ENCODE results near the gene PWP1. TPM values are rescaled to one million over a fixed set of nuclear protein-coding genes. Genes with fewer than 3 reads are reported as not detected.
A peak's percentile ranks its signal among the peaks of the same experiment; 100 is the strongest.

PWP1 gene
- total RNA-seq, 2 donors from 2014 or later: 35.7 to 37.8 TPM

DNA sequence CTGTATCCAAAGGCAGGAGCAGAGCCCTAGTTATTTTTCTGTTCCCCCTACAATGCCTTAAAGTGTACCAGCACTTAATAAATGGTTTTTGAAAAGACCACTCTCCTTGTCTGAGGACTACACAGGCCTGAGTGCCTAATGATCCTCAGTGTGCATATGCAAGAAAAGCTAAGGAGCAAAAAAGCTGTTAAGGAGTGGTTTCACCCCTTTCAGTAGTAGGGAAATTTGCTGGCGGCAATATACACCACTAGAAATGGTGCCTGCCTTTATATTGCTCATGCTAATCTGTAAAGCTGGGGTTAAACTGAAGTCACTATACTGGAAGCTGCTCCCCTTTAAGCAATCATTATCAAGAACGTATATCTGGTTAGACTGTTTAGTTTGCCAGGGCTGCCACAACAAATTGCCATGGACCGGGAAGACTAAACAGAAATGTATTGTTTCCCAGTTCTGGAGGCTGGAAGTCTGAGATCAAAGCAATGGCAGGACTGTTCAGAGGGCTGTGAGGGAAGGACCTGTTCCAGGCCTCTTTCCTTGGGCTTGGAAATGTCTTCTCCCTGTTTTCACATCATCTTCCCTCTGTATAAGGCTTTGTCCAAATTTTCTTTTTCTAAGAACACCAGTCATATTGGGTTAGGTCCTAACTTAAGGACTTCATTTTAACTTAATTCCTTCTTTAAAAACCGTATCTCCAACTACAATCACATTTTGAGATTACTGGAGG is 45.2 kb downstream of the PWP1 start:
- no peak overlapping the region for H3K27ac Mint-ChIP-seq
- Histone ChIP-seq H3K36me3 (ENCODE audit: control insufficient read depth, insufficient read depth, low read length) (peaks cover 29% of the 10 kb centered on the region), H3K9me3 (ENCODE audit: control insufficient read depth, low read length) (no peaks in the 10 kb centered on the region), H3K27me3 (ENCODE audit: control insufficient read depth, insufficient read depth, low read length, poor library complexity, severe bottlenecking) (no peaks in the 10 kb centered on the region), H3K9ac (ENCODE audit: extremely low read depth, low read length, poor library complexity, severe bottlenecking) (no peak overlapping the region), H3K4me3 (ENCODE audit: low read length) (no peak overlapping the region), H3K4me1 (ENCODE audit: control insufficient read depth, insufficient read depth, low read length) (no peaks in the 10 kb centered on the region), H3K27ac (ENCODE audit: low read depth, low read length) (no peak overlapping the region)
- H3K27me3 Mint-ChIP-seq (ENCODE audit: insufficient read depth): peaks cover 2% of the 10 kb centered on the region
- no peak overlapping the region for H3K4me3 Mint-ChIP-seq
- no peak for DNase-seq
- peaks cover 5% of the 10 kb centered on the region for H3K9me3 Mint-ChIP-seq
- peaks cover 22% of the 10 kb centered on the region for H3K36me3 Mint-ChIP-seq (ENCODE audit: low read depth)
- 83 to 94% methylated on average over 3 to 4 of the region's 4 CpGs for WGBS, 2 experiments (ENCODE audit: insufficient coverage in 1 of 2, insufficient read length in 1 of 2)
- peaks cover 5% of the 10 kb centered on the region for H3K4me1 Mint-ChIP-seq
- TF ChIP-seq, protein P1, sequence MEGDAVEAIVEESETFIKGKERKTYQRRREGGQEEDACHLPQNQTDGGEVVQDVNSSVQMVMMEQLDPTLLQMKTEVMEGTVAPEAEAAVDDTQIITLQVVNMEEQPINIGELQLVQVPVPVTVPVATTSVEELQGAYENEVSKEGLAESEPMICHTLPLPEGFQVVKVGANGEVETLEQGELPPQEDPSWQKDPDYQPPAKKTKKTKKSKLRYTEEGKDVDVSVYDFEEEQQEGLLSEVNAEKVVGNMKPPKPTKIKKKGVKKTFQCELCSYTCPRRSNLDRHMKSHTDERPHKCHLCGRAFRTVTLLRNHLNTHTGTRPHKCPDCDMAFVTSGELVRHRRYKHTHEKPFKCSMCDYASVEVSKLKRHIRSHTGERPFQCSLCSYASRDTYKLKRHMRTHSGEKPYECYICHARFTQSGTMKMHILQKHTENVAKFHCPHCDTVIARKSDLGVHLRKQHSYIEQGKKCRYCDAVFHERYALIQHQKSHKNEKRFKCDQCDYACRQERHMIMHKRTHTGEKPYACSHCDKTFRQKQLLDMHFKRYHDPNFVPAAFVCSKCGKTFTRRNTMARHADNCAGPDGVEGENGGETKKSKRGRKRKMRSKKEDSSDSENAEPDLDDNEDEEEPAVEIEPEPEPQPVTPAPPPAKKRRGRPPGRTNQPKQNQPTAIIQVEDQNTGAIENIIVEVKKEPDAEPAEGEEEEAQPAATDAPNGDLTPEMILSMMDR (conservative IDR thresholded peaks at IDR 0.05): no peak

DNA sequence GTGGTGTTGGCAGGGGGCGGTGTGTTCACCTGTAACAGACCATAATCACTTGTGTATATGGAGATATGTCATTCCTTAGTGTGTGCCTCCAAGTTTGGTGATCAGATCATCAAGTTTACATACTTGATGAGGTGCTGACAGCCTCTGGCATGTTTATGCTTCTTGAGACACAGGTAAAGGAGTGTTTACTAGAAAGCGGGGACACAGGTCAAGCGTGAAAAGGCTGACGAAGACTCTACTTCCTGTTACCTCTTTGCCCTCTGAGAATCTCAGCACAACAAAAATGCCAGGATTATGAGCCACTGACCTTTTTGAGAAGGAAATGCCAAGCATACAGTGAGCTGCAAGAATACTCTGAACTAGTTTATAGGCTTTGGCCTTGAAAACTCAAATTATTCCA is 45.8 kb downstream of the PWP1 start:
- Mint-ChIP-seq H3K9me3 (peaks cover 5% of the 10 kb centered on the region), H3K27ac (no peak overlapping the region), H3K4me3 (no peak overlapping the region), H3K27me3 (ENCODE audit: insufficient read depth) (peaks cover 2% of the 10 kb centered on the region), H3K36me3 (ENCODE audit: low read depth) (peaks cover 23% of the 10 kb centered on the region), H3K4me1 (peaks cover 5% of the 10 kb centered on the region)
- no peak overlapping the region for H3K9ac ChIP-seq (ENCODE audit: extremely low read depth, low read length, poor library complexity, severe bottlenecking)
- no peak for DNase-seq
- no peaks in the 10 kb centered on the region for H3K27me3 ChIP-seq (ENCODE audit: control insufficient read depth, insufficient read depth, low read length, poor library complexity, severe bottlenecking)
- H3K36me3 ChIP-seq (ENCODE audit: control insufficient read depth, insufficient read depth, low read length): peaks cover 34% of the 10 kb centered on the region
- H3K27ac ChIP-seq (ENCODE audit: low read depth, low read length): no peak overlapping the region
- H3K4me1 ChIP-seq (ENCODE audit: control insufficient read depth, insufficient read depth, low read length): no peaks in the 10 kb centered on the region
- H3K4me3 ChIP-seq (ENCODE audit: low read length): no peak overlapping the region
- TF ChIP-seq, protein P1 (conservative IDR thresholded peaks at IDR 0.05): no peak
- H3K9me3 ChIP-seq (ENCODE audit: control insufficient read depth, low read length): no peaks in the 10 kb centered on the region
- WGBS, 2 experiments (ENCODE audit: insufficient coverage in 1 of 2, insufficient read length in 1 of 2): 93 to 100% methylated on average over 3 to 4 of the region's 4 CpGs

DNA sequence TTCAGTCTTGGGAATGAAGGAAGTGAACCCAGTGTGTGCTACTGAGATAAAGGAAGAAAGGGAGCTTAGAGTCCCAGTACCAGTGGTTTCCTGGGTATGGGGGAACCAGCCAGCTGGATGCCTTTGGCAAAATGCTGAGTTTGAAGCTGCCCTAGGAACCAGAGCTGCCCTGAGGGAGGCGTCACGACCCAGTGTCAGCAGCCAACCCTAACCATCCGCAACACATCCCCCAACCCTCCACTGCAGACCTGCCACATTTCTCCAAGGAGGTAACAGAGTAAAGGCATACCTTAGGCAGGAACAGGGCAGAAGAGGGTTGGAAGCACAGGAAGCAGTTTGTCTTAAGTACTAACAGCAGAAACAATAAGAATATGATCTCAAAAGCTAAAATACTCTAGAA is 46.8 kb downstream of the PWP1 start:
- H3K36me3 Mint-ChIP-seq (ENCODE audit: low read depth): peaks cover 31% of the 10 kb centered on the region
- peaks cover 1% of the 10 kb centered on the region for H3K9me3 Mint-ChIP-seq
- H3K9ac ChIP-seq (ENCODE audit: extremely low read depth, low read length, poor library complexity, severe bottlenecking): no peak overlapping the region
- H3K27ac ChIP-seq (ENCODE audit: low read depth, low read length): no peak overlapping the region
- no peak overlapping the region for H3K4me3 Mint-ChIP-seq
- H3K4me1 Mint-ChIP-seq: peaks cover 5% of the 10 kb centered on the region
- TF ChIP-seq, protein P1 (conservative IDR thresholded peaks at IDR 0.05): no peak
- peak; percentile 64 for DNase-seq
- no peak overlapping the region for H3K4me3 ChIP-seq (ENCODE audit: low read length)
- peaks cover 44% of the 10 kb centered on the region for H3K36me3 ChIP-seq (ENCODE audit: control insufficient read depth, insufficient read depth, low read length)
- H3K27ac Mint-ChIP-seq: no peak overlapping the region
- H3K27me3 Mint-ChIP-seq (ENCODE audit: insufficient read depth): no peaks in the 10 kb centered on the region
- H3K9me3 ChIP-seq (ENCODE audit: control insufficient read depth, low read length): no peaks in the 10 kb centered on the region
- 89% methylated on average over 3 of the region's 3 CpGs; no CpG with 5 or more reads in 1 of the 2 experiments for WGBS, 2 experiments (ENCODE audit: insufficient coverage in 1 of 2, insufficient read length in 1 of 2)
- H3K4me1 ChIP-seq (ENCODE audit: control insufficient read depth, insufficient read depth, low read length): no peaks in the 10 kb centered on the region
- no peaks in the 10 kb centered on the region for H3K27me3 ChIP-seq (ENCODE audit: control insufficient read depth, insufficient read depth, low read length, poor library complexity, severe bottlenecking)
